Astrocyte (in vitro differentiated cells and primary cell): ENCODE data around the gene TOP3B. TPM values are rescaled to one million over a fixed set of nuclear protein-coding genes. Genes with fewer than 3 reads are reported as not detected.

ENCODE experiments used
- DNase-seq: peaks from one replicate; pipeline ENCODE4 v3.0.0-alpha.2; 2010; ENCODE audit warnings: low read depth
- FAIRE-seq: peaks from 2 replicates; lab custom pipeline; 2011; peaks lifted over from hg19 to GRCh38; lab: Jason Lieb, UNC
- H2AFZ ChIP-seq: 2 replicates; pipeline ENCODE4 v1.6.0; 2012; ENCODE audit warnings: low read depth, low read length, inconsistent platforms
- H3K27ac ChIP-seq: 2 replicates; pipeline ENCODE4 v1.5.1; 2011; ENCODE audit warnings: low read depth, low read length, inconsistent platforms
- H3K27me3 ChIP-seq: 2 replicates; pipeline ENCODE4 v1.6.0; 2011; ENCODE audit warnings: low read length, inconsistent platforms; ENCODE audit not compliant: insufficient read depth
- H3K36me3 ChIP-seq: 2 replicates; pipeline ENCODE4 v1.5.1; 2011; ENCODE audit warnings: low read length, inconsistent platforms; ENCODE audit not compliant: insufficient read depth
- H3K4me1 ChIP-seq: 2 replicates; pipeline ENCODE4 v1.5.1; 2011; ENCODE audit warnings: low read length, inconsistent platforms; ENCODE audit not compliant: insufficient read depth
- H3K4me2 ChIP-seq: 2 replicates; pipeline ENCODE4 v1.6.0; 2012; ENCODE audit warnings: low read length, inconsistent platforms
- H3K4me3 ChIP-seq: 2 replicates; pipeline ENCODE4 v1.5.1; 2011; ENCODE audit warnings: low read depth, mild to moderate bottlenecking, low read length, inconsistent platforms; ENCODE audit not compliant: insufficient read depth
- H3K79me2 ChIP-seq: 2 replicates; pipeline ENCODE4 v1.6.0; 2012; ENCODE audit warnings: mild to moderate bottlenecking, low read length, inconsistent platforms; ENCODE audit not compliant: insufficient read depth
- H3K9ac ChIP-seq: 2 replicates; pipeline ENCODE4 v1.6.0; 2012; ENCODE audit warnings: mild to moderate bottlenecking, low read length, inconsistent platforms
- H3K9me3 ChIP-seq: 2 replicates; pipeline ENCODE4 v1.5.1; 2012; ENCODE audit warnings: low read depth, mild to moderate bottlenecking, low read length, inconsistent platforms; ENCODE audit not compliant: insufficient read depth
- H4K20me1 ChIP-seq: 2 replicates; pipeline ENCODE4 v1.6.0; 2012; ENCODE audit warnings: low read length, inconsistent platforms; ENCODE audit not compliant: insufficient read depth
- H3K27ac Mint-ChIP-seq: one replicate; pipeline ENCODE4 v1.8.0; 2021; ENCODE audit warnings: mild to moderate bottlenecking, mixed read lengths; ENCODE audit not compliant: unreplicated experiment
- H3K27me3 Mint-ChIP-seq: one replicate; pipeline ENCODE4 v1.8.0; 2021; ENCODE audit warnings: low read depth, mixed read lengths; ENCODE audit not compliant: unreplicated experiment
- H3K36me3 Mint-ChIP-seq: one replicate; pipeline ENCODE4 v1.8.0; 2021; ENCODE audit warnings: low read depth, mixed read lengths; ENCODE audit not compliant: unreplicated experiment
- H3K4me1 Mint-ChIP-seq: one replicate; pipeline ENCODE4 v1.8.0; 2021; ENCODE audit warnings: low read depth, mixed read lengths; ENCODE audit not compliant: unreplicated experiment
- H3K4me3 Mint-ChIP-seq: one replicate; pipeline ENCODE4 v1.8.0; 2021; ENCODE audit warnings: mild to moderate bottlenecking, moderate library complexity, mixed read lengths; ENCODE audit not compliant: unreplicated experiment
- H3K9me3 Mint-ChIP-seq: one replicate; pipeline ENCODE4 v1.8.0; 2021; ENCODE audit warnings: mild to moderate bottlenecking, mixed read lengths; ENCODE audit not compliant: unreplicated experiment
- CTCF ChIP-seq: IDR thresholded peaks from 2 replicates; pipeline ENCODE4 v1.5.1; 2011; ENCODE audit warnings: low read depth, mild to moderate bottlenecking, inconsistent platforms, low read length, moderate library complexity; ENCODE audit not compliant: insufficient read depth
- EZH2 ChIP-seq: IDR thresholded peaks from 2 replicates; pipeline ENCODE4 v1.6.1; 2012; ENCODE audit warnings: mild to moderate bottlenecking, low read length, inconsistent platforms; ENCODE audit not compliant: insufficient read depth
- total RNA-seq: library from RNA; stranded (reverse); gene quantifications from 2 replicates; pipeline ENCODE4 v1.2.1, GENCODE V29; 2021

Gene TOP3B
- total RNA-seq, 1 donor from 2014 or later: 37.3 TPM

GRCh38 chr22:21939461-21939913, 43.1 kb downstream of the TOP3B start:
- no peak for TF ChIP-seq CTCF
- no peak for TF ChIP-seq EZH2
- Histone ChIP-seq H3K36me3 (no peaks in the 10 kb centered on the region), H3K79me2 (peaks cover 12% of the 10 kb centered on the region), H3K4me2 (no peak overlapping the region), H4K20me1 (no peaks in the 10 kb centered on the region), H2AFZ (no peak overlapping the region), H3K27me3 (no peaks in the 10 kb centered on the region), H3K9me3 (no peaks in the 10 kb centered on the region), H3K4me3 (no peak overlapping the region), H3K27ac (no peak overlapping the region), H3K9ac (no peak overlapping the region), H3K4me1 (peaks cover 35% of the 10 kb centered on the region)
- DNase-seq (no peak), FAIRE-seq (no peak)
- Mint-ChIP-seq H3K36me3 (peaks cover 11% of the 10 kb centered on the region), H3K27me3 (no peaks in the 10 kb centered on the region), H3K27ac (peak overlapping the region; percentile 50), H3K4me3 (no peak overlapping the region), H3K9me3 (peaks cover 4% of the 10 kb centered on the region), H3K4me1 (peaks cover 28% of the 10 kb centered on the region)

- no peak for FAIRE-seq
- no peak overlapping the region for H3K4me3 ChIP-seq
- H3K4me1 Mint-ChIP-seq: peaks cover 28% of the 10 kb centered on the region
Observed at GRCh38 chr22:21938906-21939305, 43.7 kb downstream of the TOP3B start.

More at GRCh38 chr22:21938906-21939305, 43.7 kb downstream of the TOP3B start:
- Histone ChIP-seq H3K9ac (peak overlapping the region; percentile 4), H3K36me3 (no peaks in the 10 kb centered on the region), H3K27me3 (no peaks in the 10 kb centered on the region), H3K4me2 (peak overlapping the region; percentile 81), H3K27ac (no peak overlapping the region), H2AFZ (no peak overlapping the region), H4K20me1 (no peaks in the 10 kb centered on the region), H3K9me3 (no peaks in the 10 kb centered on the region), H3K4me1 (peaks cover 35% of the 10 kb centered on the region), H3K79me2 (peaks cover 12% of the 10 kb centered on the region)
- TF ChIP-seq CTCF (no peak), EZH2 (no peak)
- Mint-ChIP-seq H3K36me3 (peaks cover 8% of the 10 kb centered on the region), H3K27me3 (no peaks in the 10 kb centered on the region), H3K27ac (peak overlapping the region; percentile 94), H3K9me3 (peaks cover 4% of the 10 kb centered on the region), H3K4me3 (no peak overlapping the region)
- no peak for DNase-seq
